Mesenchymal stem cell (in vitro differentiated cells and primary cell): ENCODE measurements around the gene SORBS1.
A peak's percentile ranks its signal among the peaks of the same experiment; 100 is the strongest.

ENCODE experiments used
- DNase-seq: peaks from one replicate; pipeline ENCODE4 v3.0.0-alpha.2; 2013
- H2AFZ ChIP-seq: one replicate; pipeline ENCODE4 v1.6.1; 2013; ENCODE audit warnings: low read depth, mild to moderate bottlenecking, control low read depth, inconsistent platforms, low read length, moderate library complexity
- H2AK5ac ChIP-seq: 2 replicates; pipeline ENCODE4 v1.6.1; 2013; ENCODE audit warnings: low read length, moderate library complexity, mild to moderate bottlenecking, inconsistent platforms; ENCODE audit not compliant: severe bottlenecking
- H2BK120ac ChIP-seq: one replicate; pipeline ENCODE4 v1.6.1; 2013; ENCODE audit warnings: low read depth, mild to moderate bottlenecking, inconsistent platforms, low read length, moderate library complexity
- H2BK12ac ChIP-seq, 2 experiments: one replicate each; pipeline ENCODE4 v1.6.1; 2013; ENCODE audit warnings: inconsistent platforms in 2 of 2, low read length in 2 of 2, mild to moderate bottlenecking in 2 of 2, moderate library complexity in 2 of 2, control low read depth in 1 of 2
- H2BK15ac ChIP-seq: one replicate; pipeline ENCODE4 v1.6.1; 2013; ENCODE audit warnings: mild to moderate bottlenecking, low read depth, inconsistent platforms; ENCODE audit not compliant: poor library complexity, severe bottlenecking
- H2BK5ac ChIP-seq: 2 replicates; pipeline ENCODE4 v1.6.1; 2013; ENCODE audit warnings: low read depth, mild to moderate bottlenecking, low read length, control low read depth, inconsistent platforms; ENCODE audit not compliant: poor library complexity, severe bottlenecking
- H3K14ac ChIP-seq, 2 experiments: one replicate each; pipeline ENCODE4 v1.6.1; 2013; ENCODE audit warnings: inconsistent platforms in 2 of 2, low read length in 2 of 2, control low read depth in 1 of 2, mild to moderate bottlenecking in 1 of 2, moderate library complexity in 1 of 2
- H3K18ac ChIP-seq, 2 experiments: one replicate each; pipeline ENCODE4 v1.6.1; 2013; ENCODE audit warnings: inconsistent platforms in 2 of 2, low read length in 2 of 2, control low read depth in 1 of 2, low read depth in 1 of 2, mild to moderate bottlenecking in 1 of 2
- H3K23ac ChIP-seq, 2 experiments: one replicate each; pipeline ENCODE4 v1.6.1; 2013; ENCODE audit warnings: inconsistent platforms in 2 of 2, low read length in 2 of 2, mild to moderate bottlenecking in 2 of 2, moderate library complexity in 2 of 2, control low read depth in 1 of 2
- H3K27ac ChIP-seq: 2 replicates; pipeline ENCODE4 v1.5.1; 2013; ENCODE audit warnings: mild to moderate bottlenecking, moderate library complexity, low read length, control low read depth, inconsistent platforms; ENCODE audit not compliant: poor library complexity, severe bottlenecking
- H3K27me3 ChIP-seq, 2 experiments: 2 replicates each; pipeline versions ENCODE4 v1.6.1 to v1.7.0; 2013; ENCODE audit warnings: low read length in 2 of 2, mild to moderate bottlenecking in 2 of 2, moderate library complexity in 2 of 2, control low read depth in 1 of 2, inconsistent platforms in 1 of 2; ENCODE audit not compliant: control insufficient read depth in 1 of 2, insufficient read depth in 1 of 2
- H3K36me3 ChIP-seq, 2 experiments: 2 replicates each; pipeline versions ENCODE4 v1.6.1 to v1.7.0; 2013; ENCODE audit warnings: low read length in 2 of 2, control low read depth in 1 of 2, inconsistent platforms in 1 of 2, low read depth in 1 of 2, mild to moderate bottlenecking in 1 of 2; ENCODE audit not compliant: insufficient read depth in 2 of 2, control insufficient read depth in 1 of 2
- H3K4ac ChIP-seq, 2 experiments: one replicate each; pipeline ENCODE4 v1.6.1; 2013; ENCODE audit warnings: inconsistent platforms in 2 of 2, low read length in 2 of 2, mild to moderate bottlenecking in 2 of 2, moderate library complexity in 2 of 2, control low read depth in 1 of 2, low read depth in 1 of 2
- H3K4me1 ChIP-seq: 2 replicates; pipeline ENCODE4 v1.6.1; 2013; ENCODE audit warnings: low read depth, low read length, control low read depth; ENCODE audit not compliant: control insufficient read depth, insufficient read depth
- H3K4me2 ChIP-seq: 2 replicates; pipeline ENCODE4 v1.6.1; 2013; ENCODE audit warnings: low read length, mild to moderate bottlenecking, inconsistent platforms; ENCODE audit not compliant: poor library complexity, severe bottlenecking
- H3K4me3 ChIP-seq, 2 experiments: 2 replicates each; pipeline versions ENCODE4 v1.5.1 to v1.7.0; 2013; ENCODE audit warnings: low read length in 2 of 2, mild to moderate bottlenecking in 2 of 2, control low read depth in 1 of 2, low read depth in 1 of 2; ENCODE audit not compliant: insufficient read depth in 1 of 2
- H3K79me1 ChIP-seq: replicated peaks from 2 replicates; pipeline ENCODE4 v1.6.1; 2013; ENCODE audit warnings: mild to moderate bottlenecking, control low read depth, low read length, inconsistent platforms; ENCODE audit not compliant: poor library complexity, severe bottlenecking
- H3K9ac ChIP-seq: 2 replicates; pipeline ENCODE4 v1.7.0; 2013; ENCODE audit warnings: mild to moderate bottlenecking, low read length, moderate library complexity
- H3K9me3 ChIP-seq: 2 replicates; pipeline ENCODE4 v1.7.0; 2013; ENCODE audit warnings: mild to moderate bottlenecking, low read length; ENCODE audit not compliant: control insufficient read depth
- H4K8ac ChIP-seq: one replicate; pipeline ENCODE4 v1.6.1; 2013; ENCODE audit warnings: inconsistent platforms, mild to moderate bottlenecking, low read length, moderate library complexity
- H4K91ac ChIP-seq: one replicate; pipeline ENCODE4 v1.6.1; 2013; ENCODE audit warnings: mild to moderate bottlenecking, low read length, inconsistent platforms
- WGBS: methylation state at CpG from one replicate; pipeline ENCODE4 v1.1.7; 2013; ENCODE audit warnings: mixed read lengths; 5-methylcytosine and 5-hydroxymethylcytosine counted together

SORBS1 gene

GRCh38 chr10:95480102-95480900 lies 80.9 kb downstream of the SORBS1 start:
- Histone ChIP-seq H3K23ac (no peak overlapping the region), H2BK5ac (no peak overlapping the region), H2BK12ac (no peak overlapping the region), H3K4me2 (no peak overlapping the region), H2BK120ac (no peak overlapping the region), H4K8ac (no peak overlapping the region), H2BK15ac (no peak overlapping the region), H3K14ac (no peak overlapping the region), H2AK5ac (no peak overlapping the region), H3K9ac (peak overlapping the region; percentile 78), H3K4ac (no peak overlapping the region), H3K36me3 (no peaks in the 10 kb centered on the region), H3K9me3 (no peaks in the 10 kb centered on the region), H3K27ac (no peak overlapping the region), H3K18ac (no peak overlapping the region), H4K91ac (no peak overlapping the region), H3K4me1 (no peaks in the 10 kb centered on the region), H3K27me3 (no peaks in the 10 kb centered on the region), H3K79me1 (no peaks in the 10 kb centered on the region), H3K4me3 (no peak overlapping the region), H2AFZ (no peak overlapping the region)
- WGBS = 61% methylated on average over 10 of the region's 11 CpGs
- DNase-seq = peak; percentile 25

DNA sequence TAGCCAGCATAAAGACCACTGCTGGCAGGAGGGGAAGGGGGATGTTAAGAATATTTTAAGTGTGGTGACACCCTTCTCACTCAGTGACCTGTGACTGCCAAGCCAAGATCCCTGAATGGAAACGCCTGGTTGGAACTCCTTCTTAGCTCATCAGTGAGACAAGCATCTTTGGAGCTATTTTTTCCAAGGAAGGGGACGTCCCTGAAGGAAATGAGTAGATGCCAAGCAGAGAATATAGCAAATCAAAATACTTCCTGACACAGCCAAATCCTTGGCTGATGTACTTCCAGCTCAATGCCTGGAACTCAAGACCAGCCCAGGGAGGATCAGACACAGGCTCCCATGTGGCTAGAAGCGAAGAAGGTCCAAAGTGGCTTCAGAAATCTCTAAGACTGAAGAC lies 82.2 kb downstream of the SORBS1 start:
- Histone ChIP-seq H3K4me1 (no peaks in the 10 kb centered on the region), H3K27me3 (no peaks in the 10 kb centered on the region), H2AK5ac (no peak overlapping the region), H3K18ac (no peak overlapping the region), H4K8ac (no peak overlapping the region), H3K9ac (peak overlapping the region; percentile 78), H4K91ac (no peak overlapping the region), H3K36me3 (no peaks in the 10 kb centered on the region), H3K4me3 (peak overlapping the region in 1 of 2 experiments; percentile 38), H2BK15ac (no peak overlapping the region), H3K4me2 (no peak overlapping the region), H3K4ac (no peak overlapping the region), H2BK12ac (no peak overlapping the region), H3K27ac (no peak overlapping the region), H2AFZ (no peak overlapping the region), H3K23ac (no peak overlapping the region), H3K79me1 (no peaks in the 10 kb centered on the region), H3K9me3 (no peaks in the 10 kb centered on the region), H3K14ac (no peak overlapping the region), H2BK120ac (no peak overlapping the region), H2BK5ac (no peak overlapping the region)
- DNase-seq = no peak
- 84% methylated on average over 3 of the region's 3 CpGs for WGBS

DNA sequence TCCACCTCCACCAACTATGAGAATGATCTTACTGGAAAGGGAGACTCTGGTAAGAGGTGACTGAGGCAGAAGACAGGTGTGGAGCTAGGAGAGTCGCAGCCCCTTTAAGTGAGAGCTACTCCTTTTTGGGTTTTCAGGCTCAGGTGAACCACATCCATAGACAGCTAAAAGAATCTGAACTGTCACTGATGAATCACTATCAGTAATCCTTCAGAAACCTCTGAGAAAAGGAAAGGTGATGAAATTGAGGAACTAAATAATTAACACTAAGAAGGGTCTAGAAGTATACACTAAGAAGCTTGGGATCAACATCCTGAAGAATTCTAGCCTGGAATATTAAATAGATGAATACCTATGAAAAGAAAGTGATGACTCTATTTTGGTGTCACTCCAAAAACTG lies 83.0 kb downstream of the SORBS1 start:
- Histone ChIP-seq H3K4me3 (no peak overlapping the region), H3K18ac (no peak overlapping the region), H3K27me3 (no peaks in the 10 kb centered on the region), H3K9ac (no peak overlapping the region), H4K8ac (no peak overlapping the region), H3K14ac (no peak overlapping the region), H3K4me2 (no peak overlapping the region), H2BK12ac (no peak overlapping the region), H3K23ac (no peak overlapping the region), H3K4ac (no peak overlapping the region), H2AFZ (no peak overlapping the region), H2AK5ac (no peak overlapping the region), H2BK15ac (no peak overlapping the region), H3K36me3 (no peaks in the 10 kb centered on the region), H3K27ac (no peak overlapping the region), H3K9me3 (no peaks in the 10 kb centered on the region), H3K79me1 (no peaks in the 10 kb centered on the region), H4K91ac (no peak overlapping the region), H2BK120ac (no peak overlapping the region), H3K4me1 (no peaks in the 10 kb centered on the region), H2BK5ac (no peak overlapping the region)
- no CpG with 5 or more reads among the region's 1 CpG for WGBS
- DNase-seq = no peak

GRCh38 chr10:95477175-95477520 lies 84.0 kb downstream of the SORBS1 start:
- H3K36me3 ChIP-seq = no peaks in the 10 kb centered on the region
- no peak for DNase-seq
- H4K8ac ChIP-seq = no peak overlapping the region
- no peak overlapping the region for H3K27ac ChIP-seq
- H2BK12ac ChIP-seq = no peak overlapping the region
- 36% methylated on average over 2 of the region's 2 CpGs for WGBS
- H3K4ac ChIP-seq = no peak overlapping the region
- no peak overlapping the region for H3K14ac ChIP-seq
- H3K23ac ChIP-seq = no peak overlapping the region
- H2BK120ac ChIP-seq = no peak overlapping the region
- H2BK5ac ChIP-seq = no peak overlapping the region
- H4K91ac ChIP-seq = no peak overlapping the region
- H3K18ac ChIP-seq = no peak overlapping the region
- no peaks in the 10 kb centered on the region for H3K9me3 ChIP-seq
- no peak overlapping the region for H3K9ac ChIP-seq
- no peak overlapping the region for H3K4me2 ChIP-seq
- H2AK5ac ChIP-seq = no peak overlapping the region
- H3K79me1 ChIP-seq = no peaks in the 10 kb centered on the region
- H3K4me3 ChIP-seq = no peak overlapping the region
- no peak overlapping the region for H2AFZ ChIP-seq
- H3K4me1 ChIP-seq = no peaks in the 10 kb centered on the region
- H3K27me3 ChIP-seq = no peaks in the 10 kb centered on the region
- no peak overlapping the region for H2BK15ac ChIP-seq
